ENCODE measurements around the gene LENG8. TPM values are rescaled to one million over a fixed set of nuclear protein-coding genes. Genes with fewer than 3 reads are reported as not detected.
"Not testable (repeated sequence)": the region's sequence is repeated elsewhere in the genome, so short reads cannot be mapped to it uniquely, and the experiment has no call there.

The LENG8 gene
- total RNA-seq, 4 donors from 2014 or later = 154 to 481 (median 360) TPM

DNA sequence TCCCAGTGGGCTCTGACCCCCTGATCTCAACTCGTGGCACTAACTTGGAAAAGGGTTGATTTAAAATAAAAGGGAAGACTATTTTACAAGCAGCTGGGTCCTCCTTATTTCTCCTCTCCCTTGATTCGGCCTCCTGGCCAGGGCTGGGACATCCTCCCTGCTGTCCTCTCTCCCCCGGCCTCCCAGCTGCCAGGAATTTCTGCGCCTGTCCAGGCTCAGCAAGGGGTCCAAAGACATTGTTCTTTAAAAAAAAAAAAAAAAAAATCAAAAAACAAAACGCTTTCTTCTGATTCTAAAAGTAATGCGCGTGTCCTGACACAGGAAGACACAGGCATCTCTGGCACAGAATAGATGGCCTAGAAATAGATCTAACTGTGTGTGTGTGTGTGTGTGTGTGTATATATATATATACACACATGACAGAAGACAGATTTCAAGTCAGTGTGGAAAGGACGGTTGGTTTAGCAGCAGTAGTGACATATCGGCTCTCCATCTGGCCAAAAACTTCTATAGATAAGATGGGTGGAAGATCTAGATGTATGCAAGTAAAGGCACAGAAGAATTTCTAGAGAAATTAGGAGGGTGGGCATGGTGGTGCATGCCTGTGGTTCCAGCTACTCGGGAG lies 12.3 kb upstream of the LENG8 start:
- DNase-seq = no peak
- H3K9me3 ChIP-seq = no peaks in the 10 kb centered on the region
- no peak overlapping the region for H3K4me3 ChIP-seq
- H3K36me3 ChIP-seq = no peaks in the 10 kb centered on the region
- peaks cover 0 to 8% (median 0%) of the 10 kb centered on the region in 4 donors for H3K4me1 ChIP-seq
- no peak overlapping the region for H3K27ac ChIP-seq
- TF ChIP-seq POLR2A (IDR thresholded peaks at IDR 0.05) (no peak), CTCF (IDR thresholded peaks at IDR 0.05) (no peak)
- H3K27me3 ChIP-seq = no peaks in the 10 kb centered on the region

GRCh38 chr19:54439174-54439851 lies 9.7 kb upstream of the LENG8 start:
- H3K27ac ChIP-seq = no peak overlapping the region
- H3K27me3 ChIP-seq = no peaks in the 10 kb centered on the region
- DNase-seq = peak in 1 of 3 donors; percentile 76
- H3K36me3 ChIP-seq = peaks cover 0 to 10% (median 0%) of the 10 kb centered on the region in 3 donors
- no peaks in the 10 kb centered on the region for H3K9me3 ChIP-seq
- H3K4me1 ChIP-seq = peaks cover 0 to 12% (median 0%) of the 10 kb centered on the region in 4 donors
- no peak overlapping the region for H3K4me3 ChIP-seq
- TF ChIP-seq CTCF (IDR thresholded peaks at IDR 0.05) (peak in 3 of 6 experiments; percentile 26 to 51 (median 35)), POLR2A (IDR thresholded peaks at IDR 0.05) (no peak)

GRCh38 chr19:54440641-54441040 lies 8.4 kb upstream of the LENG8 start:
- H3K27ac ChIP-seq = no peak overlapping the region
- H3K4me3 ChIP-seq = no peak overlapping the region
- H3K4me1 ChIP-seq = peaks cover 0 to 12% (median 2%) of the 10 kb centered on the region in 4 donors
- no peak for DNase-seq
- H3K27me3 ChIP-seq = no peaks in the 10 kb centered on the region
- no peaks in the 10 kb centered on the region for H3K9me3 ChIP-seq
- H3K36me3 ChIP-seq = peaks cover 0 to 16% (median 0%) of the 10 kb centered on the region in 3 donors
- TF ChIP-seq CTCF (IDR thresholded peaks at IDR 0.05) = no peak
- TF ChIP-seq POLR2A (IDR thresholded peaks at IDR 0.05) = no peak

GRCh38 chr19:54444737-54445136 lies 4.3 kb upstream of the LENG8 start:
- Histone ChIP-seq H3K27me3 (no peaks in the 10 kb centered on the region), H3K27ac (peak overlapping the region in 3 of 4 donors; percentile 51 to 78 (median 74)), H3K9me3 (no peaks in the 10 kb centered on the region), H3K4me1 (peaks cover 4 to 35% (median 7%) of the 10 kb centered on the region in 4 donors), H3K4me3 (peak overlapping the region in 1 of 4 donors; percentile 2), H3K36me3 (peaks cover 0 to 25% (median 0%) of the 10 kb centered on the region in 3 donors)
- TF ChIP-seq CTCF (IDR thresholded peaks at IDR 0.05) = no peak
- TF ChIP-seq POLR2A (IDR thresholded peaks at IDR 0.05) = peak in 1 of 2 donors; percentile 42
- peak in 2 of 3 donors; percentile 79 to 87 for DNase-seq

DNA sequence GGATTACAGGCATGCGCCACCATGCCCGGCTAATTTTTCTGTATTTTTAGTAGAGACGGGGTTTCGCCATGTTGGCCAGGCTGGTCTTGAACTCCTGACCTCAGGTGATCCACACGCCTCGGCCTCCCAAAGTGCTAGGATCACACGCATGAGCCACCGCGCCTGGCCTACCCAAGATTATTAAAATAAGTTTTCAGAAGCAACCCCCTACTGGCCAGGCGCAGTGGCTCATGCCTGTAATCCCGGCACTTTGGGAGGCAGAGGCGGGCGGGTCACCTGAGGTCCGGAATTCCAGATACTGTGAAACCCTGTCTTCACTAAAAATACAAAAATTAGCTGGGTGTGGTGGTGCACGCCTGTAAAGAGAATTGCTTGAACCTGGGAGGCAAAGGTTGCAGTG lies 2.6 kb upstream of the LENG8 start:
- H3K36me3 ChIP-seq = peaks cover 0 to 31% (median 0%) of the 10 kb centered on the region in 3 donors
- not testable (repeated sequence) for H3K9me3 ChIP-seq, H3K27me3 ChIP-seq, H3K4me3 ChIP-seq
- peak overlapping the region in 1 of 4 donors; percentile 74 for H3K27ac ChIP-seq
- H3K4me1 ChIP-seq = peaks cover 13 to 50% (median 17%) of the 10 kb centered on the region in 4 donors
- DNase-seq = peak in 1 of 3 donors; percentile 27

Measured in Peyer's patch (tissue), 4 donors.